Skeletal muscle satellite cell (primary cell): ENCODE data around the gene SSMEM1.
A peak's percentile ranks its signal among the peaks of the same experiment; 100 is the strongest.

Experiments
- H3K27me3 ChIP-seq: 2 replicates; pipeline ENCODE4 v1.7.0; 2013; ENCODE audit warnings: low read length; ENCODE audit not compliant: control insufficient read depth, insufficient read depth
- H3K36me3 ChIP-seq: 2 replicates; pipeline ENCODE4 v1.7.0; 2013; ENCODE audit warnings: mild to moderate bottlenecking, control low read depth, low read length; ENCODE audit not compliant: insufficient read depth
- H3K4me1 ChIP-seq: 2 replicates; pipeline ENCODE4 v1.7.0; 2013; ENCODE audit warnings: low read length; ENCODE audit not compliant: control insufficient read depth, insufficient read depth
- H3K4me2 ChIP-seq: 2 replicates; pipeline ENCODE4 v1.7.0; 2013; ENCODE audit warnings: mild to moderate bottlenecking, low read length
- H3K4me3 ChIP-seq: 2 replicates; pipeline ENCODE4 v1.7.0; 2013; ENCODE audit warnings: low read length
- H3K9ac ChIP-seq: 2 replicates; pipeline ENCODE4 v1.7.0; 2013; ENCODE audit warnings: mild to moderate bottlenecking, low read depth, low read length, moderate library complexity
- H3K9me3 ChIP-seq: replicated peaks from 2 replicates; pipeline ENCODE4 v1.7.0; 2013; ENCODE audit warnings: mild to moderate bottlenecking, control low read depth, low read length

SSMEM1 gene

DNA sequence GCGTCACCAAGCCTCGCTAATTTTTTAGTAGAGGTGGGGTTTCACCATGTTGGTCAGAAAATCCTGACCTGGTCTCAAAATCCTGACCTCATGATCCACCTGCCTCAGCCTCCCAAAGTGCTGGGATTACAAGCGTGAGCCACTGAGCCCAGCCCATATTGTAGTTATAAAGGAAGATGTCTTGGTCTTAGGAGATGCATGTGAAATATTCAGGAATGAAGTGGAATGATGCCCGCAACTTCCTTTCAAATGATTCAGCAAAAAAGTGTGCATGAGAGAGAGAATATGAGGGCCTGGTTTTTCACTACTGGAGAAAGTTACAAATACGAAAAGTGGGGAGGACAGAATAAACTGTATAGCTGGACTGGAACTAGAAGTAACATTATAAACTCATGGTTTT lies 18.3 kb upstream of the SSMEM1 start:
- H3K4me3 ChIP-seq, result no peak overlapping the region
- H3K4me1 ChIP-seq, result no peaks in the 10 kb centered on the region
- no peak overlapping the region for H3K4me2 ChIP-seq
- peaks cover 28% of the 10 kb centered on the region for H3K36me3 ChIP-seq
- no peak overlapping the region for H3K9ac ChIP-seq
- H3K27me3 ChIP-seq, result no peaks in the 10 kb centered on the region
- H3K9me3 ChIP-seq, result no peaks in the 10 kb centered on the region

DNA sequence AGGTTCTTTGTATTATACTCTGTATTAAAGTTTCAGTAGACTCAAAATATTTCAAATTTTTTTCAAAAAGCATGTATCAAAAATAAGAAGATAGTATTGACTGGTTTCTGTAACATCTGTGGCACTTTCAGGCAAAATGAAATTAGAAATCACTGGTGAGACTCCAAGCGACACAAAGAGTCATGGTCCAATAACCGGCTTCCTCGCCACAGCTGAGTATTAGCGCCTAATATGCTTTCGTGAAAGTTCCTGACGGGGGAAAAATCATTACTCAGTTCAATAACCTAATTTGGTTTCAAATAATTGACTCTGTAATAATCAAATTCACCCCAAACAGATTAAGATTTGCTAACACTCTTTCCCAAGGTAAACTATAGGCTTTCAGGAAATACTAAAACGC lies 15.9 kb upstream of the SSMEM1 start:
- Histone ChIP-seq H3K27me3 (no peaks in the 10 kb centered on the region), H3K4me3 (no peak overlapping the region), H3K36me3 (peaks cover 27% of the 10 kb centered on the region), H3K9me3 (no peaks in the 10 kb centered on the region), H3K4me2 (no peak overlapping the region), H3K9ac (no peak overlapping the region), H3K4me1 (no peaks in the 10 kb centered on the region)

DNA sequence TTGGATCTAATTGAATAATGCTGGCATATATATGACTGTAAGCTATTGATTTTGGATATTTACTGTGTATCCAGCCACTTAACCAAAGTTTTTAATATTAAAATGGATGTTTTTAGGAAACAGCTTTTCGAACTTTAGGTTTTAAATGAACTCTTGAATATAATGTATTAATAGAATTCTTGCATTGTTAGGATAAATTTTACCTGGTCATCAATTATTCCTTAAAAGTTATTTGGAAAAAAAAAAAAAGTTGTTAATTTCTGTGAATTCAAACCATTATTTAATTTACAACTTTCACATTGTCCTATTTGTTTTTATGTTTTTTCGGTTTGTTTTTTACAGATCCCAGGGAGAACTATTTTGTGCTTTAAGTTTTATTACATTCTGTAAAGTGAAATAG lies 12.3 kb upstream of the SSMEM1 start:
- no peak overlapping the region for H3K9ac ChIP-seq
- H3K36me3 ChIP-seq, result peaks cover 27% of the 10 kb centered on the region
- no peaks in the 10 kb centered on the region for H3K4me1 ChIP-seq
- H3K9me3 ChIP-seq, result no peaks in the 10 kb centered on the region
- H3K27me3 ChIP-seq, result no peaks in the 10 kb centered on the region
- H3K4me3 ChIP-seq, result no peak overlapping the region
- no peak overlapping the region for H3K4me2 ChIP-seq

- Histone ChIP-seq H3K4me2 (no peak overlapping the region), H3K4me1 (no peaks in the 10 kb centered on the region), H3K9me3 (no peaks in the 10 kb centered on the region), H3K4me3 (no peak overlapping the region), H3K9ac (no peak overlapping the region), H3K36me3 (peaks cover 26% of the 10 kb centered on the region), H3K27me3 (no peaks in the 10 kb centered on the region)
Measured at GRCh38 chr7:130196476-130196875, 11.2 kb upstream of the SSMEM1 start.

GRCh38 chr7:130197094-130197493 lies 10.6 kb upstream of the SSMEM1 start:
- Histone ChIP-seq H3K4me1 (no peaks in the 10 kb centered on the region), H3K36me3 (peaks cover 27% of the 10 kb centered on the region), H3K9ac (no peak overlapping the region), H3K9me3 (no peaks in the 10 kb centered on the region), H3K4me2 (no peak overlapping the region), H3K4me3 (no peak overlapping the region), H3K27me3 (no peaks in the 10 kb centered on the region)

- H3K27me3 ChIP-seq, result no peaks in the 10 kb centered on the region
- no peak overlapping the region for H3K4me3 ChIP-seq
- no peaks in the 10 kb centered on the region for H3K4me1 ChIP-seq
- H3K4me2 ChIP-seq, result no peak overlapping the region
- no peaks in the 10 kb centered on the region for H3K9me3 ChIP-seq
- no peak overlapping the region for H3K9ac ChIP-seq
- peaks cover 27% of the 10 kb centered on the region for H3K36me3 ChIP-seq
Measured at GRCh38 chr7:130201796-130202195, 5.9 kb upstream of the SSMEM1 start.

GRCh38 chr7:130205084-130205947 lies 2.3 kb upstream of the SSMEM1 start, which contains the start of gene TMEM209:
Gene TMEM209 (minus strand): TSS chr7:130205406. CDS start chr7:130205375, 31 bp downstream.
- Histone ChIP-seq H3K4me3 (peak within 1 kb of the TSS; percentile 83), H3K4me1 (peaks cover 7% of the 10 kb centered on the region), H3K27me3 (no peaks in the 10 kb centered on the region), H3K36me3 (peaks cover 20% of the 10 kb centered on the region), H3K9me3 (no peaks in the 10 kb centered on the region), H3K9ac (peak within 1 kb of the TSS; percentile 92), H3K4me2 (peak within 1 kb of the TSS; percentile 78)

- H3K27me3 ChIP-seq, result no peaks in the 10 kb centered on the region
- peaks cover 11% of the 10 kb centered on the region for H3K36me3 ChIP-seq
- H3K4me3 ChIP-seq, result no peak overlapping the region
- no peak overlapping the region for H3K4me2 ChIP-seq
- H3K9me3 ChIP-seq, result no peaks in the 10 kb centered on the region
- peaks cover 12% of the 10 kb centered on the region for H3K4me1 ChIP-seq
- H3K9ac ChIP-seq, result no peak overlapping the region
Measured at GRCh38 chr7:130207033-130207432, 627 bp upstream of the SSMEM1 start.

DNA sequence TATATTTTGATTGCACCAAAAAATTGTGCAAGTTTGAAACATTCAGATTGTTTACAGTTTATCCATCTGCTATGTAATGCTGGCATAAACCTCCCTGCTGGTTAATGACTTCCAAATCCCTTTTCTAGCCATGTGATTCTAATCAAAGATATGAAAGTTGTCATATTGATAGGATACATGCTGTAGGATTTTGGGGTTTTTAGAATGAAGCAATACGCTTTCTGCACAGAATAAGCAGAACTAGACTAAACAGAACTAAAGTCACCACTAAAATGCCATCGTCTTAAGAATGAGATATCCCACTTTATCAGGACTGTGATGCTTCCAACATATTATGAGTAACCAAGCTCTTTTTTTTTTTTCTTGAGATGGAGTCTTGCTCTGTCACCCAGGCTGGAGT lies 856 bp downstream of the SSMEM1 start:
- Histone ChIP-seq H3K27me3 (no peaks in the 10 kb centered on the region), H3K4me1 (peaks cover 12% of the 10 kb centered on the region), H3K4me3 (no peak overlapping the region), H3K4me2 (no peak overlapping the region), H3K9ac (no peak overlapping the region), H3K36me3 (peaks cover under 1% of the 10 kb centered on the region), H3K9me3 (no peaks in the 10 kb centered on the region)

- Histone ChIP-seq H3K4me2 (no peak overlapping the region), H3K27me3 (no peaks in the 10 kb centered on the region), H3K9ac (peak overlapping the region; percentile 23), H3K9me3 (no peaks in the 10 kb centered on the region), H3K4me1 (peaks cover 12% of the 10 kb centered on the region), H3K4me3 (no peak overlapping the region), H3K36me3 (no peaks in the 10 kb centered on the region)
Measured at GRCh38 chr7:130210181-130210935, 2.7 kb downstream of the SSMEM1 start.

GRCh38 chr7:130213828-130214227 lies 6.2 kb downstream of the SSMEM1 start:
- no peak overlapping the region for H3K4me3 ChIP-seq
- H3K27me3 ChIP-seq, result peaks cover 7% of the 10 kb centered on the region
- peaks cover 6% of the 10 kb centered on the region for H3K4me1 ChIP-seq
- no peaks in the 10 kb centered on the region for H3K9me3 ChIP-seq
- no peak overlapping the region for H3K4me2 ChIP-seq
- H3K9ac ChIP-seq, result no peak overlapping the region
- H3K36me3 ChIP-seq, result no peaks in the 10 kb centered on the region
